Activated T-helper 1 cell treated with Interleukin-2 at 50 U/mL for 16 hours (primary cell): ENCODE results near the gene ATP5IF1.

Experiments used
- DNase-seq: peaks from one replicate; pipeline ENCODE4 v3.0.0-alpha.2; 2020; ENCODE audit warnings: low read depth

The ATP5IF1 gene

DNA sequence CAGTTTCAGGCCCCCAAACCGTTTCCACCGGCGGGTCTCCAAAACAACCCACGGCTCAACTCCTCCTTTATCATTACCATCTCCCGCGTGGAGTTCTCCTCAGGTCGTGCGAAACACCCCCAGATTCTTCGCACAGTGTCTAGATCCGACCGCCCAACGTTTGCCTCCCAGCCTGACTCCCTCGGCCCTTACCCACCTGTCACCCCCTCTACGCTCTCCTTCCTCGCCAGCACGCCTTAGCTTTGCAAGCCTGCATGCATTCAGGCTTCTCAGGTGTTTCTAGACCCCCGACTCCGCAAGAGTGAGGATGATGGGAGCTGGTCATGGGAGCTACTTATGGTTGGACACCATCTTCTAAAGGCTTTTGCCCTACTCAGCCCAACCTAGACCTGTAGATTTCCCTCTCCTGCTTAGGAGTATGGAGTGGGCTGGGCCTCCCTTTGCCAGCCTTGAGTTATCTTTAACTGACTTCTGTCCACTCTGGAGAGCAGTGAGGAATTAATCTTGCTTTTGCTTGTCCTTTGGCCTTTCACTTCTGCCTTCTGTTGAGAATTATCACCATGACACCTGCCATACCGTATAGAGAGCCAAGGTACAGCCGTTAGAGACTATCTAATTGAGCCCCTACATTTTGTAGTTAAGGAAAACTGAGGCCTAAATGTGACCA is 865 bp downstream of the ATP5IF1 start:
- no peak for DNase-seq

- DNase-seq = no peak
Measured at GRCh38 chr1:28239004-28239403, 3.1 kb downstream of the ATP5IF1 start.

GRCh38 chr1:28240024-28240423 is 4.1 kb downstream of the ATP5IF1 start:
- DNase-seq = no peak

DNA sequence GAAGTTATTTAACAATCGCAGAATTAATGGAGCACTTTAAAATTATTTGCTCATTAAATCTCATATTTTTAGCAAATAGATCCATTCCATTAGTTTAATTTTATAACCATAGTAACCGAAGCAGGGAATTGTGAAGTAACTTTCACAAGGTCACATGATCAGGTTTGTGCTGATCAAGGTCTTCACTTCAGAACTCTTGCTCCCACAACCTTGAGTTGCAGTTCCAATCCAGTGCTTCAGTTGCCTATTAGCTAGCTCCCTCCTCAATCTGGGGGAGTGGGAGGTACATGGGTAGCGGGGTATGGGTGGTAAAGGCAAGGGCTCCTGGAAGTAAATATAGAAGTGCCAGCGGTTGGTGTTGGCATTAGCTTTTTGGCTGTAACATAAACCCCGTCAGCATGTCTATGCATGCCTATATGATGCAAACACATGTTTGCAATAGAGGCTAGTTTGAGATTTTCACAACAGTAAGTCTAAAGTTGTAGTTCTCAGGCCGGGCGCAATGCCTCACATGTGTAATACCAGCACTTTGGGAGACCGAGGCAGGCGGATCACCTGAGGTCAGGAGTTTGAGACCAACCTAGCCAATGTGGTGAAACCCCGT is 5.8 kb downstream of the ATP5IF1 start:
- no peak for DNase-seq

DNA sequence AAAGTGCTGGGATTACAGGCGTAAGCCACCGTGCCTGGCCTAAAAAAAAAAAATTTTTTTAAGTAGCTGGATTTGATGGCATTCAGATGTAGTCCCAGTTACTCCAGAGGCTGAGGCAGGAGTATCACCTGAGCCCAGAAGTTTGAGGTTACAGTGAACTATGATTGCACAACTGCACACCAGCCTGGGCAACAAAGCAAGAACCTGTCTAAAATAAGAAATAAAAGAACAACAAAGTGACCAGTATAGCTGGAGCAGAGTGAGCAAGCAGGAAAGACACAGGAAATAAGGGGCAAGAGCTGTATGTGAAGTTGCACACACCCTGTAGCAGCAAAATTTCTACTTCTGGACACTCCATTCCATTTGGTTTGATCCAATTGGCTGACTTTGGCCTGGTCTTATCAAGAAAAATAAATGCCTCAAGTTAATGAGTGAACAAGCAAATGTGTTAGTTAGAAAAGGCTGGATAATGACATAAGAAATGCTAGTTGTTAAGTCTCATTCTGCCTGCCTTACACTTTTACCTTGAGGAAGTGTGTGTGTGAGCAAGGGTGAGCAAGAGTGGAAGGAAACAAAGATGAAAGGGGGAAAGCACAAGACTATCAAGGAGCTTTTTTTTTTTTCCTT is 7.9 kb downstream of the ATP5IF1 start:
- DNase-seq = no peak

GRCh38 chr1:28244549-28245251 is 8.8 kb downstream of the ATP5IF1 start:
- no peak for DNase-seq

- no peak for DNase-seq
Measured at GRCh38 chr1:28246427-28246832, 10.5 kb downstream of the ATP5IF1 start.

GRCh38 chr1:28247612-28248272 is 11.8 kb downstream of the ATP5IF1 start:
- DNase-seq = no peak

DNA sequence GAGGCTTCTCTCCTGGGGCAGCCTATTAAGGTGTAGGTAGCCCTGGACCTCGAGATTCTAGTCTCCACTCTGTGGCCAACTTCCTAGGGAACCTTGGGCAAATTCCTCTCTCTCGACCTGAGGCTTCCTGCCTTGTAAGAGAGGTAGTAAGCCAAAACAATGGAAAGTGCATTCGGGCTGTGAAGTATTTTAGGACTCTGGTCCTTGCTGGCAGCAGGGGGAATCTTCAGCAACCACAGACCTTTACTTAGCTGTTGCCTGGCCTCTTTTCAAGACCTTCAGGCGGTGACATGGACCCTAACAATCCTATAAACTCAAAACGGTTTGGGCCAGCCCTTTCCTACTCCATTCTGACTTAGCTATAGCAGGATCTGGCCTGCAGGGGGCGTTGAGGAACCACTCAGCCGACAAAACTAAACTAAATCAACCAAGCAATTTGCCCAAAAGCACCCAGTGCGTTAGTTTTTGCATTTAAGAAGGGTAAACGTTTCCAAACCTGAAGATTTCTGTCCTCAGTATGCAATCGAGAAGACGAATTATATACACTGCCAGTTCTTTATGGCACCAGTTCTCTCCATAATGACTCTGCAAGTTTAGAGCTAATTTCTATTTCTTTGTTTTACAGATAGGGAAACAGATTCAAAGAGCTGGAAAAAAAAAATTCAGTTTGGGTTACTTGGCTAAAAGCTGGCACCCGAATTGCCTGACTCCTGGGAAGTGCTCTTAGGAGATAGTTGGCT is 12.5 kb downstream of the ATP5IF1 start:
- DNase-seq = peak; percentile 68

DNA sequence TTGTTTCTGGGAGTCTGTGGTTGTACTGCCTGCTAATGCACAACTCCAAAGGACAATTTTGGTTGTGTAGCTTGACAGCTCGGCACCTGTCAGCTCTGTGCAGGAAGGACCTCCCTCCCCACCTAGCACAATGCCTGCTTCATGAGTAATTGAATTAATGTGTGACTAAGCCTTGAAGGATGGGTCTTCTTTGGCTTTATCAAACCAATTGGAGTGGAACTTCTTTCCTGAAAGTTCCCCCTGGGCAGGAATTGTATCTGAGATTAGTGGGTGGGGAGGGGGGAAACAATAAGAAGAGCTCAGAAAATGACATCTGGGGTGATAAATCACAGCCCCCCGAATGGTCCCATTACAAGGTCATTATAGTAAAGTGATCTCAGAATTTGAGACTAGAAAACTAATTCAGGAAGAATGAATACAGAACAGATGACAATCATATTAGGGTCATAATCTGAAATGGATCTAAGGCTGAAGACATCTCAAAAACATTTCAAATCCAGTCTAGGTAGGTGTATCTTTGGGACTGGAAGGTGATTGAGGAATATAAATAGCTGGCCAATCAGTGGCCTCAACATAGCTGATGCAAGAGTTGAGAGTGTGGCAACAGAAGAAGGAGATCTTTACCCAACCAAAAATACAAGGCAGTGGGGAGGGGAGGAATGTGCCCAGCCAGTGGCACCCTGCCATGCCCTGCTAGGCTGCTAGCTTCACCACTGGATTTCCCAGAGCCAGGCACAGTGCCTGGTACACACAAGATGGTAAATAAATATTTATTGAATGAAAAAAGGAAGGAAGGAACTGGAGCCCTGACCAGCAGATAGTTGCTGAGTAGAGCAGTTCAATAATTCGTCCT is 13.3 kb downstream of the ATP5IF1 start:
- no peak for DNase-seq

- no peak for DNase-seq
Measured at GRCh38 chr1:28249866-28250295, 14.0 kb downstream of the ATP5IF1 start.

DNA sequence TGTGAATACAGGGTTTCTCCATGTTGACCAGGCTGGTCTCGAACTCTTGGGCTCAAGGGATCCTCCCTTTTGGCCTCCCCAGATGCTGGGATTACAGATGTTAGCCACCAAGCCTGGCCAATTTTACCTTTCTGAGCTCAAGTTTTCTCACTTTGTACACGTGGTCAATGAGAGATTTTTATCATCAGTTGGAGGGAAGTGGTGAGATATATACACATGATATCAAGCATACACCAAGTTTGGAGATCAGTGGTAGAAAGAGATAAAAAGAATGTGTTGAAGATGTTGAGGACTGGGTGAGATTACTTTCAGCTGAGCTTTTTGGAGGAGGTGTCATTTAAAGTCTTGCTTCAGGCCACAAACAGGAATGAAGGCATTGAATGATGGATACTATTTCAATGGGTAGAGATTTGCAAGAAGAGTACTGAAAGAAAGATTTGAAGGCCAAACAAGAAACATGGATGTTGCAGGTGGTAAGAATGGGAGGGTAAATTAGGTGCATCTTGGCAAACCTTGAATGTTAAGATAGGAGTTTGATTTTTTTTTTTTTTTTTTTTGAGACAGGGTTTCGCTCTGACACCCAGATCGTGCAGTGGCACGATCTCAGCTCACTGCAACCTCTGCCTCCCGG is 20.4 kb downstream of the ATP5IF1 start:
- DNase-seq = no peak

GRCh38 chr1:28257736-28258135 is 21.8 kb downstream of the ATP5IF1 start:
- DNase-seq = no peak

- DNase-seq = no peak
Measured at GRCh38 chr1:28258628-28259251, 22.8 kb downstream of the ATP5IF1 start.

DNA sequence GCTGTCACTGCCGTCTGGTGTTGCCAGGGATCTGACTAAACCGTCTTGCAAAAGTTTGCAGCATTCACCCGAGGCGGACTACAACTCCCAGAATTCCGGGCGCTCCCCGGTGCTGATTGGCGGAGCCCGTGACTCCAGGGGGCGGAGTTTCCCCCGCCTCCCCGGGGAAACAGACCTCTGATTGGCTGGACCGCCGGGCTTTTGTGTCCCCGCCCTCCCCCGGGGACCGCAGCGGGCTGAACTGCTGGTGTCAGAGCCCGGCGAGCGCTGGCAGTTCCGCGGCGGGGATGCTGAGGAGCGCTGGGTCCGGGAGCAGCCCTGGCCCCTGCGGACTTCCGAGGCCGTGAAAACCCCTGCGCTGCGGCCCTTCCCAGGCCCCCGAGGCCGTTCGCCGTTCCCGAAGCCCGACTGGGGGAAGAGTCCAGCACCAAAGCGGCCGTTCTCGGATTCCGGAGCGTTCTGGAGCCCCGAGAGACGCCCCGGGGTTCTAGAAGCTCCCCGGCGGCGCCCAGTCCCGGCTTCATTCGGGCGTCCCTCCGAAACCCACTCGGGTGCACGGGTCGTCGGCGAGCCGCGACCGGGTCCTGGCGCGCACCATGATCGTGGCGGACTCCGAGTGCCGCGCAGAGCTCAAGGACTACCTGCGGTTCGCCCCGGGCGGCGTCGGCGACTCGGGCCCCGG is 23.5 kb downstream of the ATP5IF1 start, which contains the start of gene SESN2:
Gene SESN2 (plus strand): TSS at position 267 of the 682 bp plus-strand sequence. CDS start 330 bp downstream, at position 597.
- peak; percentile 99 for DNase-seq

- DNase-seq = no peak
Measured at GRCh38 chr1:28259934-28260802, 24.2 kb downstream of the ATP5IF1 start.

GRCh38 chr1:28260803-28261174 is 24.9 kb downstream of the ATP5IF1 start:
- DNase-seq = no peak

GRCh38 chr1:28264897-28265296 is 29.0 kb downstream of the ATP5IF1 start:
- DNase-seq = no peak
